ENCODE data around the gene EIF3B.

- TF ChIP-seq POLR2A (IDR thresholded peaks at IDR 0.05; ENCODE audit: low read depth), result no peak
- no peak for TF ChIP-seq CTCF (IDR thresholded peaks at IDR 0.05)
- TF ChIP-seq EP300 (IDR thresholded peaks at IDR 0.05), result no peak
These were observed 29.1 kb downstream of the EIF3B start for GRCh38 chr7:2383543-2384274.
